MCF 10A (cell line): ENCODE measurements around the gene CYB5D1. TPM values are rescaled to one million over a fixed set of nuclear protein-coding genes. Genes with fewer than 3 reads are reported as not detected.

Experiments
- BruUV-seq: library from RNA; stranded (reverse); fragments of 400-500 nt; replicated peaks from 2 replicates; lab custom pipeline; 2021; lab: Mats Ljungman, UMichigan
- CTCF ChIA-PET: fragments of 300-600 bp; sonication (Branson Sonifier 250); formaldehyde crosslinking; extraction: SDS; loops from one replicate; lab custom pipeline; 2021; ENCODE audit warnings: antibody characterized with exemption, inconsistent platforms; lab: Yijun Ruan, JAX
- POLR2A ChIA-PET: fragments of 300-600, 350-650 bp; sonication (Branson Sonifier 250); formaldehyde crosslinking; extraction: SDS; loops from one replicate; lab custom pipeline; 2020; ENCODE audit warnings: antibody characterized with exemption, inconsistent platforms; lab: Yijun Ruan, JAX
- DNase-seq: peaks from one replicate; pipeline ENCODE4 v3.0.0-alpha.2; 2018; ENCODE audit not compliant: unreplicated experiment
- H3K27ac Mint-ChIP-seq: one replicate; pipeline ENCODE4 v1.8.0; 2022; ENCODE audit warnings: mild to moderate bottlenecking, low read depth, mixed read lengths; ENCODE audit not compliant: unreplicated experiment
- H3K27me3 Mint-ChIP-seq: one replicate; pipeline ENCODE4 v1.8.0; 2022; ENCODE audit warnings: mixed read lengths; ENCODE audit not compliant: insufficient read depth, unreplicated experiment
- H3K36me3 Mint-ChIP-seq: one replicate; pipeline ENCODE4 v1.8.0; 2022; ENCODE audit warnings: mild to moderate bottlenecking, moderate library complexity, mixed read lengths; ENCODE audit not compliant: insufficient read depth, unreplicated experiment
- H3K4me1 Mint-ChIP-seq: one replicate; pipeline ENCODE4 v1.8.0; 2022; ENCODE audit warnings: mixed read lengths; ENCODE audit not compliant: insufficient read depth, unreplicated experiment
- H3K4me3 Mint-ChIP-seq: one replicate; pipeline ENCODE4 v1.8.0; 2022; ENCODE audit warnings: mild to moderate bottlenecking, moderate library complexity, mixed read lengths; ENCODE audit not compliant: unreplicated experiment
- H3K9me3 Mint-ChIP-seq: one replicate; pipeline ENCODE4 v1.8.0; 2022; ENCODE audit warnings: mixed read lengths; ENCODE audit not compliant: unreplicated experiment
- CTCF ChIP-seq: fragments of 200-600 bp; IDR thresholded peaks from one replicate; pipeline ENCODE4 v1.8.0; 2022; ENCODE audit warnings: antibody characterized with exemption, mild to moderate bottlenecking; ENCODE audit not compliant: unreplicated experiment
- intact Hi-C: fragments of 100-400 bp; cut with micrococcal nuclease; formaldehyde crosslinking; loops from 2 replicates; pipeline ENCODE4 v1.14.1; 2022
- total RNA-seq: library from RNA; stranded (reverse); gene quantifications from 2 replicates; pipeline ENCODE4 v1.2.3, GENCODE V29; 2022

CYB5D1 gene
- total RNA-seq, 1 experiment from 2014 or later: 23.1 TPM

- Mint-ChIP-seq H3K4me1 (no peaks in the 10 kb centered on the region), H3K27me3 (no peaks in the 10 kb centered on the region), H3K36me3 (no peaks in the 10 kb centered on the region), H3K27ac (peak overlapping the region; percentile 46), H3K4me3 (no peak overlapping the region), H3K9me3 (no peaks in the 10 kb centered on the region)
- ChIA-PET CTCF (interaction anchor here (0.6 to 1.5 kb wide), 2 partner anchors 10 to 143 kb away, joined by 3 read pairs; no protein-coding TSS in a partner anchor), POLR2A (interaction anchor here (0.6 to 2.5 kb wide), 11 partner anchors 9 to 848 kb away, joined by 3 to 23 read pairs (median 5); partner anchors contain the start of genes CNTROB, NAA38 and SLC16A13)
- intact Hi-C loops: no loop called here
- no peak for TF ChIP-seq CTCF
- no TSS peak for BruUV-seq
- no peak for DNase-seq
Measured at GRCh38 chr17:7883781-7884386, 26.1 kb downstream of the CYB5D1 start.

- no peak for TF ChIP-seq CTCF
- ChIA-PET CTCF (no interaction called here), POLR2A (interaction anchor here (0.5 to 2.5 kb wide), 5 partner anchors 8 to 48 kb away, joined by 3 to 23 read pairs (median 4); partner anchors contain the start of genes CYB5D1 and NAA38)
- Mint-ChIP-seq H3K9me3 (no peaks in the 10 kb centered on the region), H3K4me1 (no peaks in the 10 kb centered on the region), H3K27me3 (no peaks in the 10 kb centered on the region), H3K36me3 (peaks cover 8% of the 10 kb centered on the region), H3K27ac (peak overlapping the region; percentile 46), H3K4me3 (no peak overlapping the region)
- DNase-seq: no peak
- intact Hi-C loops: no loop called here
- no TSS peak for BruUV-seq
Measured at GRCh38 chr17:7884581-7885366, 27.0 kb downstream of the CYB5D1 start.

DNA sequence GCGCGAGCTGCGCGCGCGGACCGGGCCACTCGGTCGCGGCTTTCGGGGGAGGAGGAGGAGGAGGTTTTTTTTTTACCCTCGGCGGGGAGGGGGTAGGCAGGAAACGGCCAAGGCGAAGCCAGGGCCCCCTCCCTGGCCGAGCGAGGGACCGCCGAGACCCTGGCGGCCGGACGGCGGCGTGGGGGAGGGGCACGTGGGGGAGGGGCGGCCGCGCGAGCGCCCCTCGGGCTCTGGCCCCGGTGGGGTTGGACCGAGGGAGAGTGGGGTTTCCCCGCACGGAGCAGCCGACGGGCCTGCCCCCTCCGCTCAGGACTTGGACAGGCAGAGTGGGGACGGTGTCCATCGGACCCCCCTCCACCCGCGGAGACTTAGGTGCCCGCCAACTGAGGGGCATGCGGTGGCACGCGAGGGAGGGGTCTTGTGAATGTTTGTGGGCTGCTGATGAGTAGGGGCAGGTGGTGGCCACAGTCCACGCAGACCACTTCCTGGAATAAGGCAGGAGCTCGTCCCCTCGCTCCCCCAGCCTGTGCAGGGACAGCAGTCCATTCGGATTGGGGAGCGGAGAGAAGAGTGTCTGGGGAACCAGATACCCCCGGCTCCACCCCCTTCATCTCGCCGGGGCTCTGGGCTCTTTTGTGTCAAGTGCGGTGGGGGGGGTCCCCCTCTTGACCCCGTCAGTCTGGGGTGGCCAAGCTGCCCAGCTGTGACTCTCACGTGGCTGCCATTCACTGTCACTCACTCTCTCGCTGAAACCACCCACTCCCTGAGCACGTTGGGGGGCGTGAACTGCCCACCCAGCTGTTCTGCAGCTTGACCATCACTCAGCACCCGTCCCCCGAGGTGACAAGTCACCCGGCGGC, 27.8 kb downstream of the CYB5D1 start:
- no peak for TF ChIP-seq CTCF
- peak; percentile 49 for DNase-seq

More for the DNA sequence above, 27.8 kb downstream of the CYB5D1 start:
- no peak overlapping the region for H3K4me3 Mint-ChIP-seq
- peaks cover 16% of the 10 kb centered on the region for H3K36me3 Mint-ChIP-seq
- intact Hi-C loops: loop anchor here (2.0 kb wide), 1 partner anchor 49 kb away; no protein-coding TSS in a partner anchor
- POLR2A ChIA-PET: interaction anchor here (0.5 to 2.2 kb wide), 18 partner anchors 9 to 327 kb away, joined by 3 to 12 read pairs (median 3); partner anchors contain the start of genes CYB5D1, NAA38, RNF227 and TNFSF13
- no peak overlapping the region for H3K27ac Mint-ChIP-seq
- H3K9me3 Mint-ChIP-seq: no peaks in the 10 kb centered on the region
- no TSS peak for BruUV-seq
- CTCF ChIA-PET: interaction anchor here (0.6 to 1.3 kb wide), 5 partner anchors 20 to 104 kb away, joined by 3 to 6 read pairs (median 3); partner anchors contain the start of gene KDM6B
- H3K27me3 Mint-ChIP-seq: no peaks in the 10 kb centered on the region
- H3K4me1 Mint-ChIP-seq: no peaks in the 10 kb centered on the region
